Uterus (tissue), 4 donors: ENCODE data around the gene MED25. TPM values are rescaled to one million over a fixed set of nuclear protein-coding genes. Genes with fewer than 3 reads are reported as not detected.
A peak's percentile ranks its signal among the peaks of the same experiment; 100 is the strongest.

Experiments used
- DNase-seq, 2 donors: peaks; one replicate each; pipeline ENCODE4 v3.0.0-alpha.2; 2019 to 2020
- H3K27ac ChIP-seq, 2 donors: fragments of 200-600 bp; sonication (generic); 1 replicate in 1 of 2; 2 replicates in 1 of 2; pipeline ENCODE4 v1.5.1; 2016 to 2018
- H3K27me3 ChIP-seq, 2 donors: fragments of 200-600 bp; sonication (generic); one replicate each; pipeline ENCODE4 v1.5.1; 2018 to 2019; ENCODE audit warnings: control low read depth in 1 of 2
- H3K36me3 ChIP-seq, 2 donors: fragments of 200-600 bp; sonication (generic); one replicate each; pipeline ENCODE4 v1.5.1; 2019; ENCODE audit warnings: control low read depth in 1 of 2
- H3K4me1 ChIP-seq, 2 donors: fragments of 200-600 bp; sonication (generic); one replicate each; pipeline ENCODE4 v1.5.1; 2018 to 2019; ENCODE audit warnings: control low read depth in 1 of 2
- H3K4me3 ChIP-seq, 2 donors: fragments of 200-600 bp; sonication (generic); 1 replicate in 1 of 2; 2 replicates in 1 of 2; pipeline ENCODE4 v1.5.1; 2018 to 2019; ENCODE audit warnings: mild to moderate bottlenecking in 1 of 2
- H3K9me3 ChIP-seq, 2 donors: fragments of 200-600 bp; sonication (generic); one replicate each; pipeline ENCODE4 v1.5.1; 2019; ENCODE audit warnings: control low read depth in 1 of 2
- CTCF ChIP-seq, 4 experiments: fragments of 200-600 bp in 2 of 4; fragments of 450-650 bp in 2 of 4; sonication (generic) in 2 of 4; IDR thresholded peaks; one replicate each; pipeline ENCODE4 v1.5.1; 2016 to 2019; ENCODE audit warnings: antibody characterized with exemption in 4 of 4, mild to moderate bottlenecking in 2 of 4, moderate library complexity in 1 of 4
- POLR2A ChIP-seq, 2 donors: fragments of 450-650 bp; IDR thresholded peaks; one replicate each; pipeline ENCODE4 v1.6.1; 2016; ENCODE audit warnings: antibody characterized with exemption in 2 of 2, mild to moderate bottlenecking in 1 of 2, moderate library complexity in 1 of 2
- intact Hi-C: fragments of 100-400 bp; cut with DNase I; formaldehyde crosslinking; loops from one replicate; pipeline ENCODE4 v1.15.1; 2023; ENCODE audit warnings: low total_unique reads
- total RNA-seq, 4 donors: library from RNA; depleted of rRNA in 3 of 4; stranded (reverse); fragments of >200 nt in 3 of 4; gene quantifications; one replicate each; pipeline versions ENCODE4 v1.1.0 to v1.2.4, GENCODE V29; 2014 to 2023
- donor health status: DM: yes; HTN: yes; CAD: no.

The MED25 gene
- total RNA-seq, 4 donors from 2014 or later, result 21.1 to 48.1 (median 26.8) TPM

- TF ChIP-seq CTCF (IDR thresholded peaks at IDR 0.05), result no peak
- TF ChIP-seq POLR2A (IDR thresholded peaks at IDR 0.05), result no peak
- Histone ChIP-seq H3K9me3 (no peaks in the 10 kb centered on the region), H3K27ac (peak overlapping the region in 1 of 2 donors; percentile 7), H3K4me3 (no peak overlapping the region), H3K27me3 (no peaks in the 10 kb centered on the region), H3K4me1 (no peaks in the 10 kb centered on the region), H3K36me3 (no peaks in the 10 kb centered on the region)
- peak; percentile 16 to 26 for DNase-seq
- intact Hi-C loops, result no loop called here
Measured at GRCh38 chr19:49858088-49858985, 40.2 kb downstream of the MED25 start.

GRCh38 chr19:49859682-49860335 lies 41.7 kb downstream of the MED25 start:
- H3K4me1 ChIP-seq, result peaks cover 0 to 1% of the 10 kb centered on the region in 2 donors
- H3K27ac ChIP-seq, result no peak overlapping the region
- intact Hi-C loops, result no loop called here
- H3K27me3 ChIP-seq, result no peaks in the 10 kb centered on the region
- DNase-seq, result peak in 1 of 2 donors; percentile 23
- H3K9me3 ChIP-seq, result no peaks in the 10 kb centered on the region
- H3K36me3 ChIP-seq, result no peaks in the 10 kb centered on the region
- TF ChIP-seq CTCF (IDR thresholded peaks at IDR 0.05), result no peak
- TF ChIP-seq POLR2A (IDR thresholded peaks at IDR 0.05), result no peak
- no peak overlapping the region for H3K4me3 ChIP-seq

- no peaks in the 10 kb centered on the region for H3K36me3 ChIP-seq
- peaks cover 0 to 7% of the 10 kb centered on the region in 2 donors for H3K4me1 ChIP-seq
- no peak overlapping the region for H3K4me3 ChIP-seq
- peak in 1 of 2 donors; percentile 26 for DNase-seq
- no peak overlapping the region for H3K27ac ChIP-seq
- intact Hi-C loops, result no loop called here
- H3K9me3 ChIP-seq, result no peaks in the 10 kb centered on the region
- no peaks in the 10 kb centered on the region for H3K27me3 ChIP-seq
- TF ChIP-seq CTCF (IDR thresholded peaks at IDR 0.05) (no peak), POLR2A (IDR thresholded peaks at IDR 0.05) (no peak)
Measured at GRCh38 chr19:49860336-49861102, 42.4 kb downstream of the MED25 start.

GRCh38 chr19:49861107-49861506 lies 43.0 kb downstream of the MED25 start:
- TF ChIP-seq POLR2A (IDR thresholded peaks at IDR 0.05), result no peak
- TF ChIP-seq CTCF (IDR thresholded peaks at IDR 0.05), result no peak
- H3K27me3 ChIP-seq, result no peaks in the 10 kb centered on the region
- no peaks in the 10 kb centered on the region for H3K9me3 ChIP-seq
- DNase-seq, result peak; percentile 30 to 32
- no peak overlapping the region for H3K4me3 ChIP-seq
- intact Hi-C loops, result no loop called here
- no peaks in the 10 kb centered on the region for H3K36me3 ChIP-seq
- H3K4me1 ChIP-seq, result peaks cover 0 to 8% of the 10 kb centered on the region in 2 donors
- H3K27ac ChIP-seq, result no peak overlapping the region
